DMS153 treated with DMSO at 0.1 percent for 48 hours (cell line): Measurements from ENCODE around the gene ZNF423.

Experiments used
- DNase-seq: peaks from one replicate; lab custom pipeline; 2025; ENCODE audit not compliant: unreplicated experiment; lab: John Stamatoyannopoulos, UW

ZNF423 gene

GRCh38 chr16:49730772-49731171, 125.1 kb downstream of the ZNF423 start:
- DNase-seq = no peak

GRCh38 chr16:49727611-49728010, 128.3 kb downstream of the ZNF423 start:
- DNase-seq = no peak

DNA sequence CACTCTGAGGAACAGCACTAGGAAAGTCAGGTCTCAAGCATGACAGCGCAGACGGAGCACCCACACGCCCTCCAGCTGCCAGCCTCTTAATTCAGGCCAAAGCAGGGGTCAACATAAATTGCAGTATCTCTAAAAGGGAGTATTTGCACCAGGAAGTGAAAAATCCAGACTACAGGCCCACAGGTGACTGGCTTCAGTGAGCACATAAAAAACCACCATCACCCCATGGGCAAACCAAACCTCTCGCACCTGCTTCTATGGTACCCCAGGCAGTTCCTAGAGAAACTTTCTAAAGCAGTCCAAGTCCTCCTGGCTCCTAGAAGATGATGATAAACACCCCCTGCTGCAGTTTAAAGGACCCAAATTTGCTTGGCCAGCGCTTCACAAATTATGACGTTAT, 129.8 kb downstream of the ZNF423 start:
- DNase-seq = no peak

DNA sequence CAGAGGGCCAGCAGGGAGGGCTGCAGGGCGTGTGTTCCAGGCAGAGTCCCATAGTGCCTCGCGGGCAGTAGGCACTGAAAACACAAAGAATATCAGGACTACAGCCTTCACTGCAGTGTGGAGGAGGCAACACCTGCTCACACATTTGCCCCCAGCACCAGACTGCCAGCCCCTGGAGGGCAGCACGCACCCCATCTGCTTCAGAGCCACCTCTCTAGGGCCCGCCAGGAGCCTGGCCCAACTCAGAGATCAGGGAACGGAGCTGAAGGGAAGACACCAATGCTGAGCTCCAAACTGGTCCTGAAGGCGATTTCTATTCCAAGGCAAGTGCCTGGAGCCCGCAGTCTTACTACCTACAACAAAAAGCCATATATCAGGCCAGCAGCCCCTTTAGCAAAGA, 130.3 kb downstream of the ZNF423 start:
- DNase-seq = no peak

GRCh38 chr16:49724774-49725173, 131.1 kb downstream of the ZNF423 start:
- DNase-seq = no peak

GRCh38 chr16:49723310-49723709, 132.6 kb downstream of the ZNF423 start:
- DNase-seq = no peak

DNA sequence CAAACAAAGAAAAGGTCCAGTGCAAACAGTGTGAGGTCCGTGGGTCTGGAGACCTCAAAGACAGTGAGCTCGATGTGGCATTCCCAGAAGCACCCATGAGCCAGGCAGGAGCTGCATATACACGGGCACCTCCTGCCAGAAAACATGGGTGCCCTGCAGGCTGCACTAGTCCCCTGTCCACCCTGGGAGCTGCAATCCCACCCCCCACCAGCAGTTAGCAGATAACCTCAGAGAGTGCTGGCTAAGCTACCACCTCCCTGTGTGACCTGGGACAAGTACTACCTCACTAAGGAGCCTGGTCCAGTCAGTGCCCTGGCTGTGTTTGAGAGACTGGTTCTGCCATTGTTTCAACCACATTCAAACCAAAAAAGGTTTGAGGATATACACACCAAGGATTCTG, 135.7 kb downstream of the ZNF423 start:
- no peak for DNase-seq

- DNase-seq = no peak
Observed at GRCh38 chr16:49717689-49718088, 138.2 kb downstream of the ZNF423 start.

- DNase-seq = no peak
Observed at GRCh38 chr16:49716339-49716934, 139.5 kb downstream of the ZNF423 start.

GRCh38 chr16:49713770-49714169, 142.1 kb downstream of the ZNF423 start:
- no peak for DNase-seq

DNA sequence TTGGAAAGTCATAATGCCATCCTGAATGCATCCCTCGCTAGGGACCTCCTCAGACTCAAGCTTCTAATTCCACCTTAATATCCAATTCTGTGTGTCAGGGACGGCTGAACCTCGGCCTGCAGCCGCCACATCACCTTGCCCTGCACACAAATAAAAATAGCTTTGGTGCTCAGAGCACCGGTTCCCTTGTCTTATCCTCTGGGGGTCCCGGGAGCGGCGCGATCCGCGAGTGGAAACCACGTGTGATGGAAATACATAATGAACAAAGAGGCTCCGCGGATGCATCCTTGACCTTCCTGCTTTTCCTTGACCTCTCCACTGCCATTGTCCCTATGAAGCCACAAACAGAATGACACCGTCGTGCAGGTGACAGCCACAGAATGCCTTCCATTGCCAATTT, 143.4 kb downstream of the ZNF423 start:
- DNase-seq = no peak

DNA sequence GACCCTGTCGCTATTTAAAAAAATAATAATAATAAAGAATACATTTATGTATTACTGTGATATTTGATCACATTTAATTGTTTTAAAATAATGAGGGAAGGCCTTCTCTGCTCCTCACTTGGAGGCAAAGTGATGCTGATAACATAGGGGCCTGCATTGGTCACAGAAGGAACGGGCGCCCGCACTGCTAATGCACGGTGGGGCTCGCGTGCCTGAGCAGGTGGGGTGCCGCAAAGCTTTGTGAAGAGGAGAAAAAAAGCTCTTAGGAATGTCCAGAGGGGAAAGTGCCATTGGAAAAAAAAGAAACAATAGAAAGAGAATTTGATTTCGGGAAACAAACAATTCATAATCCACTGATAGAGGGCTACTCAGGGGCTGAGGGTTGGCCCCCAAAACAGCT, 143.8 kb downstream of the ZNF423 start:
- no peak for DNase-seq

DNA sequence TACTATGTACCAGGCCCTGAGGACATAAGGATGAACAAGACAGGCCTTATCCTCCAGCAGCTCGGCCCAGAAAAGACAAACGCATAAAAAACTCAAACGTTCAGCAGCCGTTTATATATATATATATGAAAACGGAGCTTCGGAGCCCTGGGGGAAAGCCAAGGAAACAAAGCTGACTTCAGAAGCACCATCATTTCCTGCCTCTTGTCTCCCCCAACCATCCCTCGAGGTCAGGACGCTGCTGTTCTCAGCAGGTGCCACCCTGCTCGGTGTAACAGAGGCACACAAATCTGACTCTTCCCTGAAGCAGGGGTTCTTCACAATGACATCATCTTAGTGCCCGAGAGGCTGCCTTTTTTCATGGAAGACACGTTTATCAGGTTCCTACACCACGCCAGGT, 146.9 kb downstream of the ZNF423 start:
- no peak for DNase-seq

DNA sequence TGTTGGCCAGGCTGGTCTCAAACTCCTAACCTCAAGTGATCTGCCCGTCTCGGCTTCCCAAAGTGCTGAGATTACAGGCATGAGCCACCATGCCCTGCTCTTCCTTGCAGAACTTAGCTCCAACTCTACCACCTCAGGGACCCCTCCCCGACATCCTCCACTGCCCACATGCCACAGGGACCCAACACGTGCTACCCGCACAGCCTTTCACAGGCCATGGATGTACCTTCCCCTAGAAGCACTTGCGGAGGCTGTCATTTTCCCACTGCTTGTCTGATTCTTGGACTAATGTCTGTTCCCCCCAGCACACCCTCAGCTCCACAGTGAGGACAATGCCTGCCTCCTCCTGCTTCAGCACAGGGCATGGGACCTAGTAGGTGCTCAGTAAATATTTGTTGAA, 147.4 kb downstream of the ZNF423 start:
- no peak for DNase-seq

DNA sequence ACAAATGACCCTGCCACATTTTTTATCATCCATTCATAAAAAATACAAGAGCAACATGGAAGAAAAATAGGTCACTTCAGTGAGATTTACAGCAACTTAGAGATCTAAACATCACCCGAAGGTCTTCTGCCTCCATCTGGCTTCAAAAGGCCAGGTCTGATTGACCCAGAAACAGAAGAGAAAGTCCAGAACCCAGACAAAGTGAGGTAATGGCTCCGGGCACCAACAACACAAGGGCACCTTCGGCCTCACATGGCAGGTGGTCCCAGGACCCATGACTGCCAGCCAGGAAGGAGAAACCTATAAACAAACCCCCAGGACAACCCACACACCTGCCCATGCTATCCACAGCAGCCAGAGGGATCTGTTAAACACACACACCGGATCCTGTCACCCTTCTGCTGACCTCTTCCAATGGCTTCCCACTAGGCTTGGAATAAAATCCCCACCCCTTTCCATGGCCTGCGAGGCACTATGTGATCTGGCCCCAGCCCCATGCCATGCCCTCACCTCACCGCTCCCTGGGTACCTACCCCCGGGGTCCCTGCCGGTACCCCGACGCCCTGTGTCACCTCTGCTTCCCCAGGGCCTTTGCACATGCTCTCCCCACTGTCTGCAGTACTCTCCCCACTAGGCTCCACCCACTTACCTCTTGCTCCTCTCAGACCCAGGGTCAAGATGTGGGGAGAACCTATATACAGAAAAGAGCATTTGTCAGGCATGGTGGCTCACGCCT, 149.1 kb downstream of the ZNF423 start:
- no peak for DNase-seq

GRCh38 chr16:49704586-49705155, 151.2 kb downstream of the ZNF423 start:
- DNase-seq = no peak

GRCh38 chr16:49703483-49703882, 152.4 kb downstream of the ZNF423 start:
- no peak for DNase-seq

GRCh38 chr16:49701789-49702494, 154.0 kb downstream of the ZNF423 start:
- no peak for DNase-seq

DNA sequence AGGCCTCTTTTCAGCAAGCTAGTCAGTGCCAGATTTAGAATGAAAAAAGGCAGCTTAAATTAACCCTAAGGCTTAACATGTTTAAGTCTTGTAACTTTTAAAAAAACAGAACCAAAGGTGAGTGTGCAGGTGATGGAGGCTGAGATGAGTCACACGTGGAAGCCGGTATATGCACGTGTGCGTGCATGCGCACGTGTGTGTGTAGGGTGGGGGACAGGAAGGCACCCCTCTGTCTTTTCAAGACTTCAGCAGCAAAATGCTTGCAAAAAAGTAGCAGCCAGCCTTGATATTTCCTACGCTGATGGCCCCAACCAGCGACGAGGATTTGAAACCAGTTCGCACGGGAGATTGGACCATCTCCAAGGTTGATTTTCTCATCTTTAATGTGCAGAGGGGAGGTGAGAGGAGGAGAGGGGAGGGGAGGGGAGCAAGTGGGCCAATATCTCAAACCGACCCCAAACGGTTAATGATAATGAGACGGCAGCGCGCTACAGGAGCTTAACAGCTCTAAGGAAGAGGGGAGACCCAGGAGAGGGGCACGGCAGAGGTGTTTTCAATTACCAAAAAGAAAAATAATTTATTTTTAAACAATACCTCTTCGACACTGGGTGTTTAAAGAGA, 154.7 kb downstream of the ZNF423 start:
- DNase-seq = no peak

DNA sequence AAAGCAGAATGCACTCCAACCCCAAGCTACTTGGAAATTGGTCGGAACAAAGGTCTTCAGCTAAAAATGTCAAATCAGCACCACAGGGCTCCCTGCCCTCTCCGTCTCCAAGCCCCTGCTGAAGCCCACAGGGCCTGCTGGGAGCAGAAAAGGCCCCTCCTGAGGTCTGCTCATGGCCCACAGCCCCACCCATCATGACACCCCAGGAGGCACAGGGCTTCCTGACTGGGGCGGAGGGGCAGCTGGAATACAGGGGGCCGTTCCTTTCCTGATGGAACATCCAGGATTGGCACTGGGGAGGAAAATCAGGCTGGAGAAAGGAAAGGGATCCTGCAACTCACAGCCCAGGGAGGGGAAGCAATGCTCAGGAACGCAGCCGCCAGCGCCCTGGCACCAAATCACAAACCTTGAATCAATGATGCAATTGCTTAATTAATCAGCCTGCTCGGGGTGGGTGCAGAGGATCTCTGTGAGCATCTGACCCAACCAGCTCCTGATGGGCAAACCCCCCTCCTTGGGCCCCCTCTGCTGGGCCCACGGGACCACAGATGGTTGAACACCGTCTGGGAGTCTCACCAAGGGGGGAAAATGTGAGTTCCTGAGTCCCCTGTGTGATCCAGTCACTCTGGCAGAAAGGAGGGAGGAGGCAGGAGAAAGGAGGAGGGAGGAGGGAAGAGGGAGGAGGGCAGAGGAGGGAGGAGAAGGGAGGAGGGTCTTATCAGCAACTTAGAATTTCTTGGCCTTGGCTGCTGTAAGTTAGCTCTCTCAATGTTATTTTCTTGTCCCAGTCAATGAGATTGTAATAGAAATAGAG, 155.5 kb downstream of the ZNF423 start:
- DNase-seq = no peak

DNA sequence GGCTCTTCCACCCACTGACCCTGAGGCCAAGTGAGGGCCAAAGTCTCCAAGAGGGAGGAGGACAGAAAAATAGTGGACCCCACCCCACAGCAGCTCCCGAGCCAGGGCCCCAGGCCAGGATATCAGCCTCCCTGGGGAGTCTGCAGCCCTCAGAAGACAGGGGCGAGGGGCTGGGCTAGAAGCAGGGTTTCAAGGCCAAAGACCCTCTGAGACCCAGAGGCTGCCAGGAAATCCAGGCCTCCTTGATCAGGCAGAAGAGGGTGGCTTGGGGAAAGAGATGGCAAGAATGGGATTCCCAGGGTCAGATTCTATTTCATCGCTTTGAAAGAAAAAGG, 156.1 kb downstream of the ZNF423 start:
- DNase-seq = no peak
